Astrocyte of the spinal cord (primary cell): ENCODE measurements around the gene FNDC1.
"Not testable (repeated sequence)": the region's sequence is repeated elsewhere in the genome, so short reads cannot be mapped to it uniquely, and the experiment has no call there.

Source experiments
- DNase-seq: peaks from one replicate; pipeline ENCODE4 v3.0.0; 2011; ENCODE audit warnings: low read depth, low spot score
- H3K4me3 ChIP-seq: 2 replicates; pipeline ENCODE4 v1.5.1; 2011; ENCODE audit warnings: low read depth, mild to moderate bottlenecking, low read length, moderate library complexity
- CTCF ChIP-seq: IDR thresholded peaks from 2 replicates; pipeline ENCODE4 v1.5.1; 2012; ENCODE audit warnings: low read depth, mild to moderate bottlenecking, low read length, inconsistent platforms
- in situ Hi-C: cut with HindIII; loops from 2 replicates; pipeline ENCODE4 v1.10.0; 2017; ENCODE audit warnings: low sequenced_read_pairs

The FNDC1 gene

GRCh38 chr6:159267165-159267564 is 98.0 kb downstream of the FNDC1 start:
- no peak for TF ChIP-seq CTCF
- in situ Hi-C loops = no loop called here
- H3K4me3 ChIP-seq = no peak overlapping the region
- no peak for DNase-seq

GRCh38 chr6:159268511-159268910 is 99.3 kb downstream of the FNDC1 start:
- no peak for DNase-seq
- no peak for TF ChIP-seq CTCF
- in situ Hi-C loops = no loop called here
- no peak overlapping the region for H3K4me3 ChIP-seq

GRCh38 chr6:159271257-159271656 is 102.1 kb downstream of the FNDC1 start:
- DNase-seq = no peak
- in situ Hi-C loops = no loop called here
- TF ChIP-seq CTCF = no peak
- no peak overlapping the region for H3K4me3 ChIP-seq

GRCh38 chr6:159278626-159279025 is 109.4 kb downstream of the FNDC1 start:
- in situ Hi-C loops = no loop called here
- TF ChIP-seq CTCF = no peak
- H3K4me3 ChIP-seq = no peak overlapping the region
- DNase-seq = no peak

- no peak for DNase-seq
- TF ChIP-seq CTCF = no peak
- no peak overlapping the region for H3K4me3 ChIP-seq
- in situ Hi-C loops = no loop called here
These were observed 110.6 kb downstream of the FNDC1 start for GRCh38 chr6:159279790-159280277.

GRCh38 chr6:159282421-159282820 is 113.2 kb downstream of the FNDC1 start:
- no peak for DNase-seq
- no peak for TF ChIP-seq CTCF
- no peak overlapping the region for H3K4me3 ChIP-seq
- in situ Hi-C loops = no loop called here

- DNase-seq, H3K4me3 ChIP-seq, in situ Hi-C loops: not testable (repeated sequence)
These were observed 115.5 kb downstream of the FNDC1 start for GRCh38 chr6:159284661-159285060.
